MCF 10A (cell line): Measurements from ENCODE around the gene POU5F2. TPM values are rescaled to one million over a fixed set of nuclear protein-coding genes. Genes with fewer than 3 reads are reported as not detected.

ENCODE experiments used
- BruUV-seq: library from RNA; stranded (reverse); fragments of 400-500 nt; replicated peaks from 2 replicates; lab custom pipeline; 2021; lab: Mats Ljungman, UMichigan
- CTCF ChIA-PET: fragments of 300-600 bp; sonication (Branson Sonifier 250); formaldehyde crosslinking; extraction: SDS; loops from one replicate; lab custom pipeline; 2021; ENCODE audit warnings: antibody characterized with exemption, inconsistent platforms; lab: Yijun Ruan, JAX
- POLR2A ChIA-PET: fragments of 300-600, 350-650 bp; sonication (Branson Sonifier 250); formaldehyde crosslinking; extraction: SDS; loops from one replicate; lab custom pipeline; 2020; ENCODE audit warnings: antibody characterized with exemption, inconsistent platforms; lab: Yijun Ruan, JAX
- DNase-seq: peaks from one replicate; pipeline ENCODE4 v3.0.0-alpha.2; 2018; ENCODE audit not compliant: unreplicated experiment
- H3K27ac Mint-ChIP-seq: one replicate; pipeline ENCODE4 v1.8.0; 2022; ENCODE audit warnings: mild to moderate bottlenecking, low read depth, mixed read lengths; ENCODE audit not compliant: unreplicated experiment
- H3K27me3 Mint-ChIP-seq: one replicate; pipeline ENCODE4 v1.8.0; 2022; ENCODE audit warnings: mixed read lengths; ENCODE audit not compliant: insufficient read depth, unreplicated experiment
- H3K36me3 Mint-ChIP-seq: one replicate; pipeline ENCODE4 v1.8.0; 2022; ENCODE audit warnings: mild to moderate bottlenecking, moderate library complexity, mixed read lengths; ENCODE audit not compliant: insufficient read depth, unreplicated experiment
- H3K4me1 Mint-ChIP-seq: one replicate; pipeline ENCODE4 v1.8.0; 2022; ENCODE audit warnings: mixed read lengths; ENCODE audit not compliant: insufficient read depth, unreplicated experiment
- H3K4me3 Mint-ChIP-seq: one replicate; pipeline ENCODE4 v1.8.0; 2022; ENCODE audit warnings: mild to moderate bottlenecking, moderate library complexity, mixed read lengths; ENCODE audit not compliant: unreplicated experiment
- H3K9me3 Mint-ChIP-seq: one replicate; pipeline ENCODE4 v1.8.0; 2022; ENCODE audit warnings: mixed read lengths; ENCODE audit not compliant: unreplicated experiment
- CTCF ChIP-seq: fragments of 200-600 bp; IDR thresholded peaks from one replicate; pipeline ENCODE4 v1.8.0; 2022; ENCODE audit warnings: antibody characterized with exemption, mild to moderate bottlenecking; ENCODE audit not compliant: unreplicated experiment
- intact Hi-C: fragments of 100-400 bp; cut with micrococcal nuclease; formaldehyde crosslinking; loops from 2 replicates; pipeline ENCODE4 v1.14.1; 2022
- total RNA-seq: library from RNA; stranded (reverse); gene quantifications from 2 replicates; pipeline ENCODE4 v1.2.3, GENCODE V29; 2022

POU5F2 gene
- total RNA-seq, 1 experiment from 2014 or later: 0.72 TPM

GRCh38 chr5:93787598-93787997 is 46.2 kb upstream of the POU5F2 start:
- no peaks in the 10 kb centered on the region for H3K36me3 Mint-ChIP-seq
- ChIA-PET POLR2A (no interaction called here), CTCF (interaction anchor here (2.3 to 5.0 kb wide), 2 partner anchors 13 to 180 kb away, joined by 6 to 30 read pairs; no protein-coding TSS in a partner anchor)
- H3K4me3 Mint-ChIP-seq: no peak overlapping the region
- no peak for DNase-seq
- BruUV-seq: no TSS peak
- TF ChIP-seq CTCF: no peak
- intact Hi-C loops: loop anchor here (5.0 kb wide), 2 partner anchors 165 to 205 kb away; partner anchors contain the start of genes NR2F1 and NR2F1-AS1
- H3K27me3 Mint-ChIP-seq: no peaks in the 10 kb centered on the region
- H3K27ac Mint-ChIP-seq: no peak overlapping the region
- H3K4me1 Mint-ChIP-seq: peaks cover 5% of the 10 kb centered on the region
- no peaks in the 10 kb centered on the region for H3K9me3 Mint-ChIP-seq

- intact Hi-C loops: loop anchor here (5.0 kb wide), 2 partner anchors 163 to 203 kb away; partner anchors contain the start of genes NR2F1 and NR2F1-AS1
- H3K36me3 Mint-ChIP-seq: no peaks in the 10 kb centered on the region
- ChIA-PET POLR2A (no interaction called here), CTCF (interaction anchor here (0.6 to 3.6 kb wide), 4 partner anchors 69 to 1311 kb away, joined by 3 to 18 read pairs (median 3); no protein-coding TSS in a partner anchor)
- BruUV-seq: no TSS peak
- no peaks in the 10 kb centered on the region for H3K9me3 Mint-ChIP-seq
- H3K27ac Mint-ChIP-seq: no peak overlapping the region
- H3K4me3 Mint-ChIP-seq: no peak overlapping the region
- no peaks in the 10 kb centered on the region for H3K27me3 Mint-ChIP-seq
- peaks cover 5% of the 10 kb centered on the region for H3K4me1 Mint-ChIP-seq
- DNase-seq: no peak
- no peak for TF ChIP-seq CTCF
Measured at GRCh38 chr5:93785475-93785874, 44.1 kb upstream of the POU5F2 start.

- TF ChIP-seq CTCF: no peak
- ChIA-PET CTCF (interaction anchor here (0.7 to 3.6 kb wide), 3 partner anchors 18 to 175 kb away, joined by 3 to 18 read pairs (median 3); no protein-coding TSS in a partner anchor), POLR2A (no interaction called here)
- H3K4me3 Mint-ChIP-seq: no peak overlapping the region
- H3K36me3 Mint-ChIP-seq: no peaks in the 10 kb centered on the region
- no peak overlapping the region for H3K27ac Mint-ChIP-seq
- no TSS peak for BruUV-seq
- no peak for DNase-seq
- no peaks in the 10 kb centered on the region for H3K4me1 Mint-ChIP-seq
- H3K9me3 Mint-ChIP-seq: no peaks in the 10 kb centered on the region
- intact Hi-C loops: no loop called here
- no peaks in the 10 kb centered on the region for H3K27me3 Mint-ChIP-seq
Measured at GRCh38 chr5:93782978-93783377, 41.6 kb upstream of the POU5F2 start.

- ChIA-PET CTCF (interaction anchor here (0.5 to 1.5 kb wide), 3 partner anchors 23 to 769 kb away, joined by 3 to 5 read pairs (median 3); no protein-coding TSS in a partner anchor), POLR2A (interaction anchor here (0.6 kb wide), 1 partner anchor 101 kb away, joined by 4 read pairs; no protein-coding TSS in a partner anchor)
- H3K9me3 Mint-ChIP-seq: no peaks in the 10 kb centered on the region
- H3K27me3 Mint-ChIP-seq: no peaks in the 10 kb centered on the region
- H3K27ac Mint-ChIP-seq: no peak overlapping the region
- DNase-seq: no peak
- TF ChIP-seq CTCF: no peak
- intact Hi-C loops: no loop called here
- H3K36me3 Mint-ChIP-seq: peaks cover 4% of the 10 kb centered on the region
- no TSS peak for BruUV-seq
- no peaks in the 10 kb centered on the region for H3K4me1 Mint-ChIP-seq
- no peak overlapping the region for H3K4me3 Mint-ChIP-seq
Measured at GRCh38 chr5:93777620-93778019, 36.2 kb upstream of the POU5F2 start.
